HL-60 (cell line): ENCODE results near the gene ACP7.

Experiments used
- DNase-seq, 2 experiments: peaks; one replicate each; pipeline ENCODE4 v3.0.0-alpha.2; 2010 to 2020; ENCODE audit warnings: low read depth in 1 of 2, low spot score in 1 of 2
- H3K27ac ChIP-seq: fragments of 250-450 bp; sonication (Bioruptor Pico); replicated peaks from 2 replicates; pipeline ENCODE4 v1.5.1; 2020; ENCODE audit warnings: mild to moderate bottlenecking, moderate library complexity
- H3K27me3 ChIP-seq: fragments of 250-450 bp; sonication (Bioruptor Pico); 2 replicates; pipeline ENCODE4 v1.5.1; 2021; ENCODE audit warnings: mild to moderate bottlenecking, moderate library complexity; ENCODE audit not compliant: insufficient read depth, poor library complexity, severe bottlenecking
- H3K4me3 ChIP-seq: replicated peaks from 2 replicates; pipeline ENCODE4 v1.5.1; 2011; ENCODE audit warnings: mild to moderate bottlenecking, control low read depth, low read length; ENCODE audit not compliant: insufficient read depth
- GABPA ChIP-seq: IDR thresholded peaks from 2 replicates; pipeline ENCODE4 v1.6.1; 2012; ENCODE audit warnings: low read depth
- POLR2AphosphoS5 ChIP-seq: IDR thresholded peaks from 2 replicates; pipeline ENCODE4 v1.6.1; 2012; ENCODE audit warnings: low read depth
- SPI1 ChIP-seq: IDR thresholded peaks from 2 replicates; pipeline ENCODE4 v1.6.1; 2012; ENCODE audit warnings: low read depth, mild to moderate bottlenecking, borderline replicate concordance
- TF ChIP-seq, protein P1 (sequence below): IDR thresholded peaks from one replicate; pipeline ENCODE4 v1.5.1; 2011; ENCODE audit warnings: low read length, control low read depth, inconsistent platforms; ENCODE audit not compliant: insufficient read depth
- TF ChIP-seq, protein P2 (sequence below): IDR thresholded peaks from 2 replicates; pipeline ENCODE4 v1.6.1; 2012; ENCODE audit warnings: low read depth; ENCODE audit not compliant: insufficient replicate concordance

Gene ACP7

DNA sequence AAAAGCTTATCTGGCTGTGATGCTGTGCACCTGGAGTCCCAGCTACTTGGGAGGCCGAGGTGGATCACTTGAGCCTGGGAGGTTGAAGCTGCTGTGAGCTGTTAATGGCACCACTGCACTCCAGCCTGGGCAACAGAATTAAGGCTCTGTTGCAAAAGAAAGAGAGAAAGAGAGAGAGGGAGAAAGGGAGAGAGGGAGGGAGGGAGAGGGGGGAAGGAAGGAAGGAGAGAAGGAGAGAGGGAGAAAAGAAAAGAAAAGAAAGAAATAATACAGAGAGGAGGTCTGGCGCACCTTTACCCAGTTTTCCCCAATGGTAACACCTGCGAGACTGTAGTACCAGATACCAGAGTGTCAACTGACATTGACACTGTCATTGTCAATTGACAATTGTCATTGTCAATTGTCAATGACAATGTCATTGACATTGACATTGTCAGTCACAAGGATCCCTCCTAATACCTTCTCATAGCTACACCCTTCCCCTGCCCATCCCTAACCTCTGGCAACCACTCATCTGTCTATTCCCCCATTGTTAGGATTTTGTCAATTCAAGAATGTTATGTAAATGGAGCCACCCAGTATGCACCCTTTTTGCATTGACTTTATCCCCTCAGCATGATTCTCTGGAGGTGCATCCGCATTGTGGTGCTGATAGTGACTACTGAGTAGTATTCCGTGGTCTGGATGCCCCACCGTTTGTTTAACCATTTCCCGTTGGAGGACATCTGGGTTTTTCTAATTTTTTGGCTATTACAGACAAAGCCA, 62.7 kb downstream of the ACP7 start:
- no peak overlapping the region for H3K4me3 ChIP-seq
- no peaks in the 10 kb centered on the region for H3K27me3 ChIP-seq
- no peak for DNase-seq
- no peak overlapping the region for H3K27ac ChIP-seq
- TF ChIP-seq, protein P1, sequence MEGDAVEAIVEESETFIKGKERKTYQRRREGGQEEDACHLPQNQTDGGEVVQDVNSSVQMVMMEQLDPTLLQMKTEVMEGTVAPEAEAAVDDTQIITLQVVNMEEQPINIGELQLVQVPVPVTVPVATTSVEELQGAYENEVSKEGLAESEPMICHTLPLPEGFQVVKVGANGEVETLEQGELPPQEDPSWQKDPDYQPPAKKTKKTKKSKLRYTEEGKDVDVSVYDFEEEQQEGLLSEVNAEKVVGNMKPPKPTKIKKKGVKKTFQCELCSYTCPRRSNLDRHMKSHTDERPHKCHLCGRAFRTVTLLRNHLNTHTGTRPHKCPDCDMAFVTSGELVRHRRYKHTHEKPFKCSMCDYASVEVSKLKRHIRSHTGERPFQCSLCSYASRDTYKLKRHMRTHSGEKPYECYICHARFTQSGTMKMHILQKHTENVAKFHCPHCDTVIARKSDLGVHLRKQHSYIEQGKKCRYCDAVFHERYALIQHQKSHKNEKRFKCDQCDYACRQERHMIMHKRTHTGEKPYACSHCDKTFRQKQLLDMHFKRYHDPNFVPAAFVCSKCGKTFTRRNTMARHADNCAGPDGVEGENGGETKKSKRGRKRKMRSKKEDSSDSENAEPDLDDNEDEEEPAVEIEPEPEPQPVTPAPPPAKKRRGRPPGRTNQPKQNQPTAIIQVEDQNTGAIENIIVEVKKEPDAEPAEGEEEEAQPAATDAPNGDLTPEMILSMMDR: no peak
- no peak for TF ChIP-seq SPI1

GRCh38 chr19:39147480-39147879, 63.3 kb downstream of the ACP7 start:
- Histone ChIP-seq H3K4me3 (no peak overlapping the region), H3K27me3 (no peaks in the 10 kb centered on the region), H3K27ac (no peak overlapping the region)
- TF ChIP-seq GABPA (no peak), SPI1 (no peak), POLR2AphosphoS5 (no peak)
- TF ChIP-seq, protein P1: no peak
- TF ChIP-seq, protein P2, sequence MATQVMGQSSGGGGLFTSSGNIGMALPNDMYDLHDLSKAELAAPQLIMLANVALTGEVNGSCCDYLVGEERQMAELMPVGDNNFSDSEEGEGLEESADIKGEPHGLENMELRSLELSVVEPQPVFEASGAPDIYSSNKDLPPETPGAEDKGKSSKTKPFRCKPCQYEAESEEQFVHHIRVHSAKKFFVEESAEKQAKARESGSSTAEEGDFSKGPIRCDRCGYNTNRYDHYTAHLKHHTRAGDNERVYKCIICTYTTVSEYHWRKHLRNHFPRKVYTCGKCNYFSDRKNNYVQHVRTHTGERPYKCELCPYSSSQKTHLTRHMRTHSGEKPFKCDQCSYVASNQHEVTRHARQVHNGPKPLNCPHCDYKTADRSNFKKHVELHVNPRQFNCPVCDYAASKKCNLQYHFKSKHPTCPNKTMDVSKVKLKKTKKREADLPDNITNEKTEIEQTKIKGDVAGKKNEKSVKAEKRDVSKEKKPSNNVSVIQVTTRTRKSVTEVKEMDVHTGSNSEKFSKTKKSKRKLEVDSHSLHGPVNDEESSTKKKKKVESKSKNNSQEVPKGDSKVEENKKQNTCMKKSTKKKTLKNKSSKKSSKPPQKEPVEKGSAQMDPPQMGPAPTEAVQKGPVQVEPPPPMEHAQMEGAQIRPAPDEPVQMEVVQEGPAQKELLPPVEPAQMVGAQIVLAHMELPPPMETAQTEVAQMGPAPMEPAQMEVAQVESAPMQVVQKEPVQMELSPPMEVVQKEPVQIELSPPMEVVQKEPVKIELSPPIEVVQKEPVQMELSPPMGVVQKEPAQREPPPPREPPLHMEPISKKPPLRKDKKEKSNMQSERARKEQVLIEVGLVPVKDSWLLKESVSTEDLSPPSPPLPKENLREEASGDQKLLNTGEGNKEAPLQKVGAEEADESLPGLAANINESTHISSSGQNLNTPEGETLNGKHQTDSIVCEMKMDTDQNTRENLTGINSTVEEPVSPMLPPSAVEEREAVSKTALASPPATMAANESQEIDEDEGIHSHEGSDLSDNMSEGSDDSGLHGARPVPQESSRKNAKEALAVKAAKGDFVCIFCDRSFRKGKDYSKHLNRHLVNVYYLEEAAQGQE: no peak
- no peak for DNase-seq

DNA sequence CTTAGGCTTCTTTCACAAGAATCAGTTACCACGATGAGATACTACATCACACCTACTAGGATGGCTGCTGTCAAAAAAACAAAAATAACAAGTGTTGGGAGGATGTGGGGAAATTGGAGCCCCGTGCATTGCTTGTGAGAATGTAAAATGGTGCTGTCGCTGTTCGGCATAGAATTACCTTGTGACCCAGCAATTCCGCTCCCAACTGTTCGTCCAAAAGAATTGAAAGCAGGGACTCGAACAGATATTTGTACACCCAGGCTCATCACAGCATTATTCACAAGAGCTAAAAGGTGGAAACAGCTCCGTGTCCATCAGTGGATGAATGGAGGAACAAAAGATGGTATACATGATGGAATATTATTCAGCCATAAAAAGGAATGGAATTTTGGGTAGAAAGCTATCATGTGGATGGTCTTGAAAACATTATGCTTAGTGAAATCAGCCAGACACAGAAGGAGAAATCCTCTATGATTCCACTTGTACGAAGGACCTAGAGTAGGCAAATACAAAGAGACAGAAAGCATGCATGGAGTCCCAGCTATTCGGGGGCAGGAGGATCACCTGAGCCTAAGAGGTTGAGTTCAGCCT, 64.9 kb downstream of the ACP7 start:
- TF ChIP-seq, protein P2: no peak
- TF ChIP-seq GABPA: no peak
- Histone ChIP-seq H3K27ac (no peak overlapping the region), H3K27me3 (no peaks in the 10 kb centered on the region), H3K4me3 (no peak overlapping the region)
- no peak for DNase-seq

- TF ChIP-seq SPI1: no peak
- TF ChIP-seq POLR2AphosphoS5: no peak
- TF ChIP-seq GABPA: no peak
- TF ChIP-seq, protein P2: no peak
- TF ChIP-seq, protein P1: no peak
- H3K27ac ChIP-seq: no peak overlapping the region
- no peak overlapping the region for H3K4me3 ChIP-seq
- DNase-seq: no peak
- H3K27me3 ChIP-seq: no peaks in the 10 kb centered on the region
Measured at GRCh38 chr19:39150235-39150634, 66.1 kb downstream of the ACP7 start.
